Endothelial cell of umbilical vein (primary cell): ENCODE measurements around the gene MOCS1. TPM values are rescaled to one million over a fixed set of nuclear protein-coding genes. Genes with fewer than 3 reads are reported as not detected.

Experiments used
- BruUV-seq: library from RNA; stranded (reverse); fragments of 400-500 nt; replicated peaks from 2 replicates; lab custom pipeline; 2021; lab: Mats Ljungman, UMichigan
- CTCF ChIA-PET: fragments of 300-600, 350-600 bp; sonication (Branson Sonifier 250); formaldehyde crosslinking; loops from one replicate; lab custom pipeline; 2021; ENCODE audit warnings: antibody characterized with exemption, inconsistent platforms; lab: Charles Lee
- POLR2A ChIA-PET: fragments of 300-600, 350-600 bp; sonication (Branson Sonifier 250); formaldehyde crosslinking; loops from one replicate; lab custom pipeline; 2021; ENCODE audit warnings: antibody characterized with exemption, inconsistent platforms; lab: Charles Lee
- DNase-seq: peaks from one replicate; pipeline ENCODE4 v3.0.0-alpha.2; 2011; ENCODE audit warnings: low read depth, low spot score
- FAIRE-seq: peaks from 2 replicates; lab custom pipeline; 2011; peaks lifted over from hg19 to GRCh38; lab: Jason Lieb, UNC
- H2AFZ ChIP-seq: 2 replicates; pipeline ENCODE4 v1.6.0; 2012; ENCODE audit warnings: low read depth, low read length, control low read depth, inconsistent platforms
- H3K27ac ChIP-seq: 2 replicates; pipeline ENCODE4 v1.5.1; 2011; ENCODE audit warnings: low read depth, mild to moderate bottlenecking, control low read depth, low read length, moderate library complexity; ENCODE audit not compliant: insufficient read depth
- H3K27me3 ChIP-seq, 2 experiments: 2 replicates each; pipeline versions ENCODE4 v1.6.0 to v1.6.1; 2011; ENCODE audit warnings: low read length in 2 of 2, mixed read lengths in 1 of 2; ENCODE audit not compliant: control insufficient read depth in 2 of 2, insufficient read depth in 2 of 2
- H3K36me3 ChIP-seq, 2 experiments: 2 replicates in 1 of 2; 3 replicates in 1 of 2; pipeline ENCODE4 v1.5.1; 2011; ENCODE audit warnings: low read length in 2 of 2, mild to moderate bottlenecking in 1 of 2, moderate library complexity in 1 of 2; ENCODE audit not compliant: control insufficient read depth in 2 of 2, insufficient read depth in 2 of 2; ENCODE audit errors: extremely low read depth in 1 of 2
- H3K4me1 ChIP-seq: 3 replicates; pipeline ENCODE4 v1.5.1; 2011; ENCODE audit warnings: mild to moderate bottlenecking, low read length; ENCODE audit not compliant: control insufficient read depth, insufficient read depth; ENCODE audit errors: extremely low read depth
- H3K4me2 ChIP-seq: 2 replicates; pipeline ENCODE4 v1.6.1; 2011; ENCODE audit warnings: low read length, control low read depth, mixed read lengths; ENCODE audit not compliant: insufficient read depth
- H3K4me3 ChIP-seq, 3 experiments: fragments of 200-600 bp in 1 of 3; sonication (generic), shearing (Covaris generic) in 1 of 3; replicated peaks in 1 of 3; 2 replicates each; pipeline ENCODE4 v1.5.1; 2011 to 2016; ENCODE audit warnings: control low read depth in 3 of 3, low read length in 3 of 3, mild to moderate bottlenecking in 2 of 3, inconsistent platforms in 1 of 3, low read depth in 1 of 3, moderate library complexity in 1 of 3; ENCODE audit not compliant: insufficient read depth in 1 of 3
- H3K79me2 ChIP-seq: 2 replicates; pipeline ENCODE4 v1.6.0; 2012; ENCODE audit warnings: low read length, inconsistent platforms; ENCODE audit not compliant: control insufficient read depth, insufficient read depth
- H3K9ac ChIP-seq: replicated peaks from 2 replicates; pipeline ENCODE3; 2011; ENCODE audit warnings: low read length, control low read depth; ENCODE audit not compliant: insufficient read depth; ENCODE audit errors: extremely low read depth
- H3K9me1 ChIP-seq: replicated peaks from 3 replicates; pipeline ENCODE4 v1.6.0; 2011; ENCODE audit warnings: mild to moderate bottlenecking, low read length; ENCODE audit not compliant: control insufficient read depth, insufficient read depth; ENCODE audit errors: extremely low read depth
- H3K9me3 ChIP-seq: replicated peaks from 2 replicates; pipeline ENCODE4 v1.5.1; 2012; ENCODE audit warnings: low read length, inconsistent platforms; ENCODE audit not compliant: control insufficient read depth, insufficient read depth
- H4K20me1 ChIP-seq: replicated peaks from 2 replicates; pipeline ENCODE3; 2011; ENCODE audit warnings: mild to moderate bottlenecking, low read length; ENCODE audit not compliant: control insufficient read depth, insufficient read depth; ENCODE audit errors: extremely low read depth
- CTCF ChIP-seq, 2 donors: IDR thresholded peaks; 1 replicate in 1 of 2; 2 replicates in 1 of 2; pipeline ENCODE4 v1.5.1; 2011; ENCODE audit warnings: low read length in 2 of 2, mild to moderate bottlenecking in 2 of 2, moderate library complexity in 2 of 2, control low read depth in 1 of 2, inconsistent platforms in 1 of 2, low read depth in 1 of 2; ENCODE audit not compliant: insufficient read depth in 1 of 2; ENCODE audit errors: extremely low read depth in 1 of 2
- GATA2 ChIP-seq: IDR thresholded peaks from 2 replicates; pipeline ENCODE4 v1.7.0; 2011; ENCODE audit warnings: low read depth, mild to moderate bottlenecking, moderate library complexity, mixed read lengths, low read length; ENCODE audit not compliant: insufficient read length, insufficient read depth
- JUN ChIP-seq: IDR thresholded peaks from 2 replicates; pipeline ENCODE4 v1.6.1; 2011; ENCODE audit warnings: borderline replicate concordance, low read depth; ENCODE audit not compliant: insufficient read length, insufficient read depth
- MAX ChIP-seq: IDR thresholded peaks from 2 replicates; pipeline ENCODE4 v1.6.1; 2011; ENCODE audit not compliant: insufficient read depth, insufficient read length
- POLR2A ChIP-seq: IDR thresholded peaks from 2 replicates; pipeline ENCODE4 v1.6.1; 2012; ENCODE audit warnings: low read depth, mild to moderate bottlenecking, control low read depth, low read length
- dilution Hi-C: fragments of 300-500 bp; cut with MboI; formaldehyde crosslinking; loops from one replicate; pipeline ENCODE4 v1.15.0; 2019; ENCODE audit warnings: low sequenced_read_pairs; ENCODE audit not compliant: extremely low pct_ligation_motif_present
- intact Hi-C: fragments of 100-400 bp; cut with micrococcal nuclease; formaldehyde crosslinking; loops from one replicate; pipeline ENCODE4 v1.10.0; 2022
- polyA plus RNA-seq, 4 experiments: library from polyadenylated mRNA; depleted of rRNA in 3 of 4; stranded (reverse) in 3 of 4; unstranded in 1 of 4; fragments of >200 nt; gene quantifications; 2 replicates each; pipeline versions ENCODE4 v1.2.1 to v1.2.3, GENCODE V29; 2011 to 2012; ENCODE audit warnings: missing spikeins in 1 of 4
- total RNA-seq: library from RNA; stranded (reverse); gene quantifications from 2 replicates; pipeline ENCODE4 v1.2.3, GENCODE V29; 2021

The MOCS1 gene
- total and polyA plus RNA-seq, 2 donors (not counting 3 experiments of a cell fraction or from before 2014, with no cell fraction given), result 8.3 to 12.8 TPM

DNA sequence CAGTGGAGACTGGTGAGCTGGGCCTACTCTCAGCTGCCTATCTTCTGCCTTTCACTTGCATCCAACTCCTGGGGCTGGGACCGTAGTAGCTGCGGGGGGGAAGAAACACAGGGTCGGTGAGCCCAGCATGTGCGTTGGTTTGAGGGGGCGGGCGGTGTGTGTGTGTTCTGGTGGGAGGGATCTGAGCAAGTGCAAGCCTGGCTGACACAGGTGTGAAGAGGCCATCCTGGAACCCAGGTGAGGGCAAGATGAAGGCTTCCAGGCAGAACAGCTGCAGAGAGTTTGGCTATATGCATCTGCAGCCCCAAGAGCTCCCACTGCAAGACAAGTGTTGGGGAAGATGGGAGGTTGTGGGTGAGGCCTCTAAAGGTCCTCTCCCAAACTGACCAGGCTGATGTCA, 30.6 kb downstream of the MOCS1 start:
- BruUV-seq, result no TSS peak
- Histone ChIP-seq H3K27ac (no peak overlapping the region), H3K4me1 (no peaks in the 10 kb centered on the region), H3K4me2 (no peak overlapping the region), H3K4me3 (no peak overlapping the region), H3K36me3 (peaks cover 0 to 6% of the 10 kb centered on the region in 2 experiments), H2AFZ (no peak overlapping the region), H3K27me3 (peaks cover 0 to under 1% of the 10 kb centered on the region in 2 experiments), H4K20me1 (no peaks in the 10 kb centered on the region), H3K9me1 (no peaks in the 10 kb centered on the region), H3K9me3 (no peaks in the 10 kb centered on the region), H3K79me2 (no peaks in the 10 kb centered on the region), H3K9ac (no peak overlapping the region)
- dilution Hi-C loops (no loop called here), intact Hi-C loops (no loop called here)
- ChIA-PET CTCF (interaction anchor here (0.7 to 2.3 kb wide), 5 partner anchors 8 to 406 kb away, joined by 3 to 9 read pairs (median 3); no protein-coding TSS in a partner anchor), POLR2A (no interaction called here)
- no peak for FAIRE-seq
- TF ChIP-seq JUN (no peak), GATA2 (no peak), MAX (no peak), CTCF (IDR thresholded peaks at IDR 0.05; ENCODE audit: extremely low read depth in 1 of 2, insufficient read depth in 1 of 2, low read depth in 1 of 2, low read length in 2 of 2) (no peak), POLR2A (no peak)
- no peak for DNase-seq
